Omental fat pad (tissue), 4 donors: ENCODE measurements around the gene CTAGE1. TPM values are rescaled to one million over a fixed set of nuclear protein-coding genes. Genes with fewer than 3 reads are reported as not detected.
"Not testable (repeated sequence)": the region's sequence is repeated elsewhere in the genome, so short reads cannot be mapped to it uniquely, and the experiment has no call there.

Experiments used
- ATAC-seq: fragments of 150-250 bp; one replicate; pipeline ENCODE4 v1.9.1; 2016; ENCODE audit warnings: mild to moderate bottlenecking, moderate library complexity; ENCODE audit not compliant: low FRiP score
- DNase-seq: peaks from one replicate; pipeline ENCODE4 v3.0.0-alpha.2; 2019; ENCODE audit warnings: low spot score
- CTCF ChIP-seq, 3 donors: fragments of 450-650 bp; IDR thresholded peaks; one replicate each; pipeline ENCODE4 v1.5.1; 2016 to 2017; ENCODE audit warnings: antibody characterized with exemption in 3 of 3, mild to moderate bottlenecking in 3 of 3, moderate library complexity in 2 of 3
- total RNA-seq, 4 donors: library from RNA; depleted of rRNA; stranded (reverse); fragments of >200 nt; gene quantifications; one replicate each; pipeline ENCODE4 v1.1.0, GENCODE V29; 2016

The CTAGE1 gene
- total RNA-seq, 4 donors from 2014 or later: not detected

DNA sequence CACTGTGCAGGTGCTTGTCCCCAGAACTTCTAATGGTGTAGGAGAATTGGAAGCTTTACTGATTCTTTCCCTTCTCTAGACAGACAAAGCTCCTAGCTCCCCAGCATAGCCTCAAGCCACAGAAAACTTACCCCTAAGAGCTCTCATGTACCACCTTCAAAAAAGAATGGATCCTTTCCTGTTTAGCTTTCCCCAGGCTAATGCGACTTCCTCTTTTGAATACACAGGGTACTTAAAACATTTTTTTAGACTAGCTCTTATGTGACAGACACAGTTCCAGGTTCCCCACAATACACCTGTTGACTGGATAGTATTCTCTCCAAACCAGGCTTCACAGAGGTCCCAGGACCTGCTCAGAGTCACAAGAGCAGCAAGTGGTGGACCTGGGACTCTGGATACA lies 8.3 kb downstream of the CTAGE1 start:
- no peak for DNase-seq
- TF ChIP-seq CTCF (IDR thresholded peaks at IDR 0.05): no peak
- no peak for ATAC-seq

DNA sequence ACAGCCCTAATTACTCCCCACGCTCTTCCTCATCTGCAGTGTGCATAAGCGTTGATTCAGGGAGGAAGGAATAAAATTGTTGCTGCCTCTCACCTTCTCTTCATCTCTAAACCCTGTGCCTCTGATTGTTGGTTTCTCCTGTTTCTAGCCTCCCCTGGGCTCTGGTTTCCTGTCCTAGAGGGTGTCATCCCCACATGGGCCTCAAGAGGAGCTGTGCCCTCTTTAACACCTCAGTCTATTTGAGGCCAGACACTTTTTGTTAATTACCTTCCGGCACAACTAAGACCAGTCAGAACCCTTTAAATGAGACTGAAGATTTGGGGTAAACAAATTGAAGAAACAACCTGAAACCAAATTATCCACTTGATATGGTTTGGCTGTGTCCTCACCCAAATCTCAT lies 9.7 kb downstream of the CTAGE1 start:
- TF ChIP-seq CTCF (IDR thresholded peaks at IDR 0.05): no peak
- DNase-seq (no peak), ATAC-seq (no peak)

- no peak for ATAC-seq
- no peak for DNase-seq
- no peak for TF ChIP-seq CTCF (IDR thresholded peaks at IDR 0.05)
Measured at GRCh38 chr18:22405142-22405541, 12.6 kb downstream of the CTAGE1 start.

DNA sequence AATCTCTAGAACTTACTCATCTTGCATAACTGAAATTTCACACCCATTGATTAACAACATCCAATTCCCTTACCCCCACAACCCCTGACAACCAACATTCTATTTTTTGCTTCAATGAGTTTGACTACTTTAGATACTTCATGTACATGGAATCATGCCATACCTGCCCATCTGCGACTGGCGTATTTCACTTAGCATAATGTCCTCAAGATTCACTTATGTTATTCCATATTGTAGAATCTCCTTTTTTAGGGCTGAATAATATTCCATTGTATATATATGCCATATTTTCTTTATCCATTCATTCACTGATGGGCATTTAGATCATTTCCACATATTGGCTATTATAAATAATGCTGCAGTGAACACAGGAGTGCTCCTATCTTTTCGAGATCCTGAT lies 13.8 kb downstream of the CTAGE1 start:
- DNase-seq (no peak), ATAC-seq (no peak)
- TF ChIP-seq CTCF (IDR thresholded peaks at IDR 0.05): no peak

DNA sequence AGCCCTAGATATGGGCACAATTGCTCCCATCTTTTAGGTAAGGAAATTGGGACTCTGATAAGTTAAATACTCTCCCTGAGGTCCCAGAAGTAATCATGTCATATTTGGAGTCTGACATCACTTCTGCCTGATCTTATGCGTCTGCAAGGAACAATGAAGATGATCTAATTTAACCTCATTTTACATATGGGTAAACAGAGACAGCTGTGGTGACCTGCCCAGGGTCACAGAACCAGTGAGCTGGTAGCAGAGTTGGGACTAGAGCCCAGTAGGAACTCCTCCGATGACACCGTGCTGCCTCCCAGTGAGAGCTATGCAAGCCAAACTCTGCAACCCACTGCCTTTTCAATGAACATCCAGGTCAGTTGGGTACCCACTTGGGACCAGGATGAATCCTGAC lies 17.8 kb downstream of the CTAGE1 start:
- DNase-seq: no peak
- no peak for TF ChIP-seq CTCF (IDR thresholded peaks at IDR 0.05)
- no peak for ATAC-seq

DNA sequence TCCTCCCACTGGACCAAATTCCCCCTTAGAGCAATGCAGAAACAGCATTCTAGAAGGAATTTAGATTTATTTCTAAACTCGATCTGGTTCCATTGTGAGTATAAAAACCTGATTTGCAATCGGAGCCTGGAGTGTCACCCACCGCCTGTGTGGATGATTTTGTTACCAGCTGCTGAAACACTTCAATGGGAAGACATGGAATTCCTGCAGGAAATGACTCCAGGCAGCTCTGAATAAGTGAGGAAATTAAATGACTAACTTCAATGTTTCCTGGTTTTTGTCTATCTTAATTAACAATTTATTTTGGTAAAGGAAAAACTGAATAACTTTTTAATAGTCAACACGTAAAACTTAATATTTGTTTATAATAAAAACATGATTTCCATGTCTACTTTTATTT lies 19.3 kb downstream of the CTAGE1 start:
- no peak for TF ChIP-seq CTCF (IDR thresholded peaks at IDR 0.05)
- no peak for DNase-seq
- ATAC-seq: no peak

DNA sequence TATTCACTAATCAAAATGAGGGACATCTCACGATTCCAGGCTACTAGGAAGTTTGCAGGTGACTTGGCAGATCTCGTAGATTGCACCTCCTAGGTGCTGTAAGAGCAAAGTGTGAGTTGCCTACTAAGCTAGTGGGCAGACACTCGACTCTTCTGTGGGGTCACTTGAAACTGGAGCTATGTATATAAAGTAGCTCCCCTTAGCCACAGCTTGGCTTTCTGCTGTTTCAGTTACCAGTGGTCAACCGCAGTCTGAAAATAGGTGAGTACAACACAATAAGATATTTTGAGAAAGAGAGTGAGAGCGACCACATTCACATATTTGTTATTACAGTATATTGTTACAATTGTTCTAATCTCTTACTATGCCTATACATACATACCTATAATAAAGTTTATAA lies 23.3 kb downstream of the CTAGE1 start:
- DNase-seq (no peak), ATAC-seq (no peak)
- TF ChIP-seq CTCF (IDR thresholded peaks at IDR 0.05): no peak

- DNase-seq, ATAC-seq: not testable (repeated sequence)
Measured at GRCh38 chr18:22393164-22393563, 24.6 kb downstream of the CTAGE1 start.
